Retinal pigment epithelial cell (primary cell): ENCODE measurements around the gene LIN7A.

ENCODE experiments used
- DNase-seq: peaks from one replicate; pipeline ENCODE4 v3.0.0-alpha.2; 2010; ENCODE audit warnings: low read depth
- H3K4me3 ChIP-seq: 2 replicates; pipeline ENCODE4 v1.5.1; 2011; ENCODE audit warnings: mild to moderate bottlenecking, low read length, control low read depth, moderate library complexity
- TF ChIP-seq, protein P1 (sequence below): conservative IDR thresholded peaks from 2 replicates; pipeline ENCODE4 v1.5.1; 2011; ENCODE audit warnings: low read depth, low read length, control low read depth, inconsistent platforms

LIN7A gene

GRCh38 chr12:80747800-80748199, 189.9 kb downstream of the LIN7A start:
- H3K4me3 ChIP-seq, result no peak overlapping the region
- TF ChIP-seq, protein P1, sequence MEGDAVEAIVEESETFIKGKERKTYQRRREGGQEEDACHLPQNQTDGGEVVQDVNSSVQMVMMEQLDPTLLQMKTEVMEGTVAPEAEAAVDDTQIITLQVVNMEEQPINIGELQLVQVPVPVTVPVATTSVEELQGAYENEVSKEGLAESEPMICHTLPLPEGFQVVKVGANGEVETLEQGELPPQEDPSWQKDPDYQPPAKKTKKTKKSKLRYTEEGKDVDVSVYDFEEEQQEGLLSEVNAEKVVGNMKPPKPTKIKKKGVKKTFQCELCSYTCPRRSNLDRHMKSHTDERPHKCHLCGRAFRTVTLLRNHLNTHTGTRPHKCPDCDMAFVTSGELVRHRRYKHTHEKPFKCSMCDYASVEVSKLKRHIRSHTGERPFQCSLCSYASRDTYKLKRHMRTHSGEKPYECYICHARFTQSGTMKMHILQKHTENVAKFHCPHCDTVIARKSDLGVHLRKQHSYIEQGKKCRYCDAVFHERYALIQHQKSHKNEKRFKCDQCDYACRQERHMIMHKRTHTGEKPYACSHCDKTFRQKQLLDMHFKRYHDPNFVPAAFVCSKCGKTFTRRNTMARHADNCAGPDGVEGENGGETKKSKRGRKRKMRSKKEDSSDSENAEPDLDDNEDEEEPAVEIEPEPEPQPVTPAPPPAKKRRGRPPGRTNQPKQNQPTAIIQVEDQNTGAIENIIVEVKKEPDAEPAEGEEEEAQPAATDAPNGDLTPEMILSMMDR, result no peak
- no peak for DNase-seq

DNA sequence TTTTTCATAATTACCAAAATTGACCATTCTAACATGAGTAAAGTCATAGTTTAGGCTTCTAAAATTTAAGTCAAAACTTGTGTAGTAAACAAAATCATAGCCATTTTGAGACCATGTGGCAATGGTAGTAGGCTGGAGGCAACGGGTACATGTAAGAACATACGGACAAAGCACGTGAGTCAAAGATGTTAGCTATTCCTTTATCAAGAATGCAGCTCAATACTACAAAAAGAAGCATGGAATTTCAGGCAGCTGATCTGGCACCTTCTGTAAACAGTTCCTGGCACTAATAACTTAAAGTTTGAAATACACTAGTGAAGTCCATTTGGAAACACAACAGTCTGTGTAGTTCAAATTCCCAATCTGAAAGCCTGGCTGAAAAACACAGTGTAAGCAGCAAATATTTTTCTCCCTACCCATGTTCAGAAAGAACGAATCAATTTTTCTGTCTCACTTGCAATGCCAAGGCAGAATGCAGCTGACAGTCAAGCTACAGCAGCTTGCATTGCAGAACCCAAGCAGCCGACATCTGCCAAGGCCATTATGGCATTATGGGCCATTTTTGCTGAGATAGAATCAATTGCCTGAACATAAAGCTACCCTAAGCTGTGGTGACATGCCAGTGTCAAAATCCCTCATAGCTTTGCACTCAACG, 191.8 kb downstream of the LIN7A start:
- no peak overlapping the region for H3K4me3 ChIP-seq
- DNase-seq, result no peak
- TF ChIP-seq, protein P1, result no peak
